ENCODE results near the gene STARD7.

The STARD7 gene

GRCh38 chr2:96148410-96149217 lies 60.0 kb downstream of the STARD7 start:
- H3K27ac ChIP-seq = peak overlapping the region; percentile 93; the same call in 1 of the 2 replicates
- TF ChIP-seq, protein P1, sequence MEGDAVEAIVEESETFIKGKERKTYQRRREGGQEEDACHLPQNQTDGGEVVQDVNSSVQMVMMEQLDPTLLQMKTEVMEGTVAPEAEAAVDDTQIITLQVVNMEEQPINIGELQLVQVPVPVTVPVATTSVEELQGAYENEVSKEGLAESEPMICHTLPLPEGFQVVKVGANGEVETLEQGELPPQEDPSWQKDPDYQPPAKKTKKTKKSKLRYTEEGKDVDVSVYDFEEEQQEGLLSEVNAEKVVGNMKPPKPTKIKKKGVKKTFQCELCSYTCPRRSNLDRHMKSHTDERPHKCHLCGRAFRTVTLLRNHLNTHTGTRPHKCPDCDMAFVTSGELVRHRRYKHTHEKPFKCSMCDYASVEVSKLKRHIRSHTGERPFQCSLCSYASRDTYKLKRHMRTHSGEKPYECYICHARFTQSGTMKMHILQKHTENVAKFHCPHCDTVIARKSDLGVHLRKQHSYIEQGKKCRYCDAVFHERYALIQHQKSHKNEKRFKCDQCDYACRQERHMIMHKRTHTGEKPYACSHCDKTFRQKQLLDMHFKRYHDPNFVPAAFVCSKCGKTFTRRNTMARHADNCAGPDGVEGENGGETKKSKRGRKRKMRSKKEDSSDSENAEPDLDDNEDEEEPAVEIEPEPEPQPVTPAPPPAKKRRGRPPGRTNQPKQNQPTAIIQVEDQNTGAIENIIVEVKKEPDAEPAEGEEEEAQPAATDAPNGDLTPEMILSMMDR (conservative IDR thresholded peaks at IDR 0.05) = no peak

GRCh38 chr2:96147593-96148201 lies 60.9 kb downstream of the STARD7 start:
- H3K27ac ChIP-seq = peak overlapping the region; percentile 93

GRCh38 chr2:96146881-96147592 lies 61.6 kb downstream of the STARD7 start:
- TF ChIP-seq, protein P1 (conservative IDR thresholded peaks at IDR 0.05) = no peak
- peak overlapping the region; percentile 93 for H3K27ac ChIP-seq

More at GRCh38 chr2:96147593-96148201, 60.9 kb downstream of the STARD7 start:
- TF ChIP-seq, protein P1 (conservative IDR thresholded peaks at IDR 0.05) = no peak

GRCh38 chr2:96146153-96146880 lies 62.3 kb downstream of the STARD7 start:
- H3K27ac ChIP-seq = peak overlapping the region; percentile 93

DNA sequence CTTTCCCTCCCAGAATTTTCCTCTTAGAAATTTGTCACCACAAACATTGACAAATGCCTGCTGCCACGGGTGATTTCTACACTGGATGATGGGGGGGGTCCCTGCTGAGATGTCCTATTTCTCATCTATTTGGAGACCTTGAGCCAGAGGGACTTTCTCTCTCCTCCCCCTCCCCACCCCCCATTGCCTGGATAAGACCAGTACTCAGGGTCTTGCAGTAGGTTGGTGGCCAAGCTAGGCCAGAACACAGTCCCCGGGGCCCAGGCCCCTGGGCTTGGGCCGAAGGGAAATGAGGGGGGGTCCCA lies 62.8 kb downstream of the STARD7 start:
- TF ChIP-seq, protein P1 (conservative IDR thresholded peaks at IDR 0.05) = no peak
- peak overlapping the region; percentile 93 for H3K27ac ChIP-seq

More at GRCh38 chr2:96146153-96146880, 62.3 kb downstream of the STARD7 start:
- TF ChIP-seq, protein P1 (conservative IDR thresholded peaks at IDR 0.05) = no peak

- H3K27ac ChIP-seq = peak within 1 kb of the TSS; percentile 93
- TF ChIP-seq, protein P1 (conservative IDR thresholded peaks at IDR 0.05) = no peak
Measured at GRCh38 chr2:96145036-96145847, 63.4 kb downstream of the STARD7 start, which contains the start of gene DUSP2. Gene DUSP2, minus strand, starts transcription at chr2:96145440. Its CDS starts 86 bp downstream, at chr2:96145354.
